ENCODE measurements around the gene SPTLC2.
"Not testable (repeated sequence)": the region's sequence is repeated elsewhere in the genome, so short reads cannot be mapped to it uniquely, and the experiment has no call there.

GRCh38 chr14:77588411-77589025, 27.9 kb downstream of the SPTLC2 start:
- not testable (repeated sequence) for TF ChIP-seq CTCF (IDR thresholded peaks at IDR 0.05; ENCODE audit: insufficient read depth, low read length); POLR2AphosphoS5 (IDR thresholded peaks at IDR 0.05; ENCODE audit: low read depth)

All from HL-60 (cell line).